Measurements from ENCODE around the gene FXYD1.

FXYD1 gene

GRCh38 chr19:35136977-35137702 lies 1.5 kb upstream of the FXYD1 start:
- Histone ChIP-seq H3K36me3 (ENCODE audit: insufficient read depth, low read length) (no peaks in the 10 kb centered on the region), H3K4me3 (ENCODE audit: low read depth in 1 of 2, low read length in 2 of 2) (no peak overlapping the region), H3K9ac (ENCODE audit: low read depth, low read length) (no peak overlapping the region), H3K79me2 (ENCODE audit: insufficient read depth, low read length) (no peaks in the 10 kb centered on the region), H3K4me1 (ENCODE audit: insufficient read depth, low read length) (peaks cover 11% of the 10 kb centered on the region), H2AFZ (ENCODE audit: low read depth, low read length) (no peak overlapping the region), H3K9me3 (ENCODE audit: insufficient read depth, low read length, severe bottlenecking) (no peaks in the 10 kb centered on the region), H3K27me3 (ENCODE audit: insufficient read depth, low read length, poor library complexity) (peaks cover 3% of the 10 kb centered on the region), H3K4me2 (ENCODE audit: insufficient read depth, low read length) (no peak overlapping the region), H4K20me1 (ENCODE audit: insufficient read depth, low read length) (peaks cover 9% of the 10 kb centered on the region; the same call in 1 of the 2 replicates), H3K27ac (ENCODE audit: low read length) (no peak overlapping the region)
- TF ChIP-seq CTCF (IDR thresholded peaks at IDR 0.05; ENCODE audit: borderline replicate concordance, extremely low read depth, low read length, poor library complexity, severe bottlenecking), result no peak
- no peak for TF ChIP-seq EZH2 (IDR thresholded peaks at IDR 0.05; ENCODE audit: borderline replicate concordance, low read depth, low read length, severe bottlenecking)
- ATAC-seq (ENCODE audit: insufficient read depth, low read depth), result no peak
- DNase-seq, result no peak

DNA sequence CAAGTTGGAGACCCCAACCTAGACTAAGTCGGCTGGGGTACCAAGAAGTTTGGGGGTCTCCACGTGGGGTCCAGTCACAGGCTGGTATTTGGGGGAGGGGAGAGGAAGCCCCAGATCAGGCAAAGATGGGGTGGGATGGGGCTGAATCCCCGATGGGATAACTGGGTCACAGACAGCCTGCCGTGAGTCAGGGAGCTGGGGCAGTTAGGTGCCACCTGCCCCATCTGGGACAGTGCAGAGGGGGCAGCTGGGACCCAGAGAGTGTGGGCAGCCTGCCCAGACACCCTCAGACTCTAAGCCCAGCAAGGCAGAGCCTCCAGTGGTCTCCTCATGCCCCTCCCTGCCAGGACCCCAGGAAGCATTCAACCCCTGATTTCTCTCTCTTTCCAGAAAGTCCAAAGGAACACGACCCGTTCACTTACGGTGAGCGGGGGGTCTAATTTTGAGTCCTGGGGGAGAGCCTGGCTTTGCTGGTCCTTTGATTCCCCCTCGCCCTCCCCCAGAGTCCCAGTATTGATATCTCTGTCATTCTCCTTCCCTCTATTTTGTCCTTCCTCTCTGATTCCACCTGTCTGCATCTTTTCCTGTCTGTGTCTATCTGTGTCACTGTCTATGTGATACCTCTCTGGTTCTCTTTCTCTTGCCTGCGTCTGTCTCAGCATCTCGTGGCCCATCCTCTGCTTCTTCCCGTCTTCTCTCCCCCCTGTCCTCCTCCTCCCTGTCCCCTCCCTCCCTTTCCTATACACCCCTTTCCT lies 1.8 kb downstream of the FXYD1 start:
- Histone ChIP-seq H2AFZ (ENCODE audit: low read depth, low read length) (no peak overlapping the region; the same call in 1 of the 2 replicates), H3K4me3 (ENCODE audit: low read depth in 1 of 2, low read length in 2 of 2) (no peak overlapping the region), H3K79me2 (ENCODE audit: insufficient read depth, low read length) (no peaks in the 10 kb centered on the region), H3K27ac (ENCODE audit: low read length) (no peak overlapping the region), H3K9me3 (ENCODE audit: insufficient read depth, low read length, severe bottlenecking) (no peaks in the 10 kb centered on the region), H4K20me1 (ENCODE audit: insufficient read depth, low read length) (peaks cover 9% of the 10 kb centered on the region; the same call in 1 of the 2 replicates), H3K4me2 (ENCODE audit: insufficient read depth, low read length) (peak overlapping the region; percentile 44), H3K36me3 (ENCODE audit: insufficient read depth, low read length) (no peaks in the 10 kb centered on the region), H3K27me3 (ENCODE audit: insufficient read depth, low read length, poor library complexity) (peaks cover 3% of the 10 kb centered on the region), H3K9ac (ENCODE audit: low read depth, low read length) (no peak overlapping the region), H3K4me1 (ENCODE audit: insufficient read depth, low read length) (peaks cover 11% of the 10 kb centered on the region)
- DNase-seq, result no peak
- TF ChIP-seq EZH2 (IDR thresholded peaks at IDR 0.05; ENCODE audit: borderline replicate concordance, low read depth, low read length, severe bottlenecking), result no peak
- TF ChIP-seq CTCF (IDR thresholded peaks at IDR 0.05; ENCODE audit: borderline replicate concordance, extremely low read depth, low read length, poor library complexity, severe bottlenecking), result no peak
- ATAC-seq (ENCODE audit: insufficient read depth, low read depth), result no peak

GRCh38 chr19:35140962-35141836 lies 2.6 kb downstream of the FXYD1 start:
- Histone ChIP-seq H3K9ac (ENCODE audit: low read depth, low read length) (no peak overlapping the region), H3K4me1 (ENCODE audit: insufficient read depth, low read length) (peaks cover 11% of the 10 kb centered on the region), H3K79me2 (ENCODE audit: insufficient read depth, low read length) (no peaks in the 10 kb centered on the region), H3K27ac (ENCODE audit: low read length) (no peak overlapping the region), H2AFZ (ENCODE audit: low read depth, low read length) (peak overlapping the region; percentile 50; the same call in 1 of the 2 replicates), H3K4me2 (ENCODE audit: insufficient read depth, low read length) (peak overlapping the region; percentile 49), H3K27me3 (ENCODE audit: insufficient read depth, low read length, poor library complexity) (peaks cover 3% of the 10 kb centered on the region), H3K9me3 (ENCODE audit: insufficient read depth, low read length, severe bottlenecking) (no peaks in the 10 kb centered on the region), H4K20me1 (ENCODE audit: insufficient read depth, low read length) (peaks cover 9% of the 10 kb centered on the region; the same call in 1 of the 2 replicates), H3K4me3 (ENCODE audit: low read depth in 1 of 2, low read length in 2 of 2) (no peak overlapping the region), H3K36me3 (ENCODE audit: insufficient read depth, low read length) (no peaks in the 10 kb centered on the region)
- peak; percentile 92 for DNase-seq
- ATAC-seq (ENCODE audit: insufficient read depth, low read depth), result peak; percentile 90
- TF ChIP-seq CTCF (IDR thresholded peaks at IDR 0.05; ENCODE audit: borderline replicate concordance, extremely low read depth, low read length, poor library complexity, severe bottlenecking) (peak; percentile 67), EZH2 (IDR thresholded peaks at IDR 0.05; ENCODE audit: borderline replicate concordance, low read depth, low read length, severe bottlenecking) (no peak)

Data from DND-41 (cell line).